A549 (cell line): Measurements from ENCODE around the gene HOGA1.

Experiments
- POLR2A ChIP-seq: IDR thresholded peaks from 2 replicates; pipeline ENCODE4 v1.6.1; 2012; ENCODE audit warnings: mild to moderate bottlenecking, low read length
- SMC3 ChIP-seq: fragments of >200 bp; sonication (Bioruptor Twin); formaldehyde crosslinking; IDR thresholded peaks from 3 replicates; pipeline ENCODE4 v1.6.1; 2018; ENCODE audit warnings: inconsistent platforms

GRCh38 chr10:97623277-97623676 is 39.1 kb downstream of the HOGA1 start:
- TF ChIP-seq SMC3 (no peak), POLR2A (no peak)
